H9 (cell line): ENCODE results near the gene AP1B1. TPM values are rescaled to one million over a fixed set of nuclear protein-coding genes. Genes with fewer than 3 reads are reported as not detected.

Experiments used
- DNase-seq: peaks from one replicate; pipeline ENCODE4 v3.0.0-alpha.2; 2017
- H2AFZ ChIP-seq: one replicate; pipeline ENCODE4 v1.6.1; 2013; ENCODE audit warnings: mild to moderate bottlenecking, low read length, control low read depth, moderate library complexity
- H2AK5ac ChIP-seq: 2 replicates; pipeline ENCODE4 v1.6.1; 2013; ENCODE audit warnings: low read length, control low read depth, mixed read lengths; ENCODE audit not compliant: insufficient read length
- H2BK120ac ChIP-seq: one replicate; pipeline ENCODE4 v1.6.1; 2013; ENCODE audit warnings: low read depth, mild to moderate bottlenecking, low read length, control low read depth, inconsistent platforms; ENCODE audit not compliant: poor library complexity, severe bottlenecking
- H2BK12ac ChIP-seq: 2 replicates; pipeline ENCODE4 v1.6.1; 2013; ENCODE audit warnings: low read length, control low read depth, mixed read lengths, low read depth; ENCODE audit not compliant: insufficient read length
- H2BK15ac ChIP-seq: 2 replicates; pipeline ENCODE4 v1.6.1; 2013; ENCODE audit warnings: low read depth, low read length, control low read depth
- H2BK20ac ChIP-seq: one replicate; pipeline ENCODE4 v1.6.1; 2013; ENCODE audit warnings: low read depth, mild to moderate bottlenecking, low read length, control low read depth, inconsistent platforms; ENCODE audit not compliant: poor library complexity, severe bottlenecking
- H2BK5ac ChIP-seq: 2 replicates; pipeline ENCODE4 v1.6.1; 2013; ENCODE audit warnings: low read length, control low read depth, mixed read lengths; ENCODE audit not compliant: insufficient read length
- H3K14ac ChIP-seq: 2 replicates; pipeline ENCODE4 v1.6.1; 2013; ENCODE audit warnings: low read length, control low read depth; ENCODE audit not compliant: insufficient read depth
- H3K18ac ChIP-seq: 2 replicates; pipeline ENCODE4 v1.6.1; 2013; ENCODE audit warnings: low read depth, mild to moderate bottlenecking, mixed read lengths, low read length, control low read depth; ENCODE audit not compliant: insufficient read length
- H3K23ac ChIP-seq: 2 replicates; pipeline ENCODE4 v1.6.1; 2013; ENCODE audit warnings: low read length, control low read depth, mixed read lengths, low read depth; ENCODE audit not compliant: insufficient read length
- H3K23me2 ChIP-seq: 2 replicates; pipeline ENCODE4 v1.6.1; 2013; ENCODE audit warnings: low read depth, mild to moderate bottlenecking, mixed read lengths, low read length, control low read depth; ENCODE audit not compliant: insufficient read length, poor library complexity, severe bottlenecking
- H3K27ac ChIP-seq: 2 replicates; pipeline ENCODE4 v1.5.1; 2013; ENCODE audit warnings: low read length, control low read depth, mixed read lengths, low read depth; ENCODE audit not compliant: insufficient read length
- H3K27me3 ChIP-seq: 2 replicates; pipeline ENCODE4 v1.6.1; 2013; ENCODE audit warnings: low read length, control low read depth, inconsistent platforms; ENCODE audit not compliant: insufficient read depth
- H3K4ac ChIP-seq: 2 replicates; pipeline ENCODE4 v1.6.1; 2013; ENCODE audit warnings: low read depth, mild to moderate bottlenecking, control low read depth, inconsistent platforms, low read length, moderate library complexity
- H3K4me1 ChIP-seq: 2 replicates; pipeline ENCODE4 v1.6.1; 2013; ENCODE audit warnings: low read length, control low read depth, inconsistent platforms; ENCODE audit not compliant: insufficient read depth
- H3K4me2 ChIP-seq: 2 replicates; pipeline ENCODE4 v1.6.1; 2013; ENCODE audit warnings: low read length, control low read depth, mixed read lengths; ENCODE audit not compliant: insufficient read length, insufficient read depth
- H3K56ac ChIP-seq: 2 replicates; pipeline ENCODE4 v1.6.1; 2013; ENCODE audit warnings: low read depth, mild to moderate bottlenecking, mixed read lengths, low read length, control low read depth; ENCODE audit not compliant: insufficient read length
- H3K79me1 ChIP-seq: 2 replicates; pipeline ENCODE4 v1.6.1; 2013; ENCODE audit warnings: low read depth, mild to moderate bottlenecking, moderate library complexity, low read length, control low read depth, inconsistent platforms; ENCODE audit not compliant: insufficient read depth, poor library complexity, severe bottlenecking
- H3K79me2 ChIP-seq: 2 replicates; pipeline ENCODE4 v1.6.1; 2013; ENCODE audit warnings: low read length, control low read depth, inconsistent platforms; ENCODE audit not compliant: insufficient read depth
- H3K9ac ChIP-seq: 2 replicates; pipeline ENCODE4 v1.6.1; 2013; ENCODE audit warnings: low read length, control low read depth, mixed read lengths; ENCODE audit not compliant: insufficient read length; ENCODE audit errors: extremely low read depth
- H3K9me3 ChIP-seq: one replicate; pipeline ENCODE4 v1.6.1; 2013; ENCODE audit warnings: low read depth, low read length, inconsistent platforms; ENCODE audit not compliant: control insufficient read depth
- H3T11ph ChIP-seq: one replicate; pipeline ENCODE4 v1.6.1; 2013; ENCODE audit warnings: mild to moderate bottlenecking, low read length, control low read depth, inconsistent platforms
- H4K20me1 ChIP-seq: one replicate; pipeline ENCODE4 v1.6.1; 2013; ENCODE audit not compliant: control insufficient read depth, insufficient read length, insufficient read depth
- H4K5ac ChIP-seq: 2 replicates; pipeline ENCODE4 v1.6.1; 2013; ENCODE audit warnings: low read depth, mild to moderate bottlenecking, mixed read lengths, low read length, control low read depth; ENCODE audit not compliant: insufficient read length
- H4K8ac ChIP-seq: replicated peaks from 2 replicates; pipeline ENCODE4 v1.6.1; 2013; ENCODE audit warnings: low read length, control low read depth, mixed read lengths, low read depth; ENCODE audit not compliant: insufficient read length
- H4K91ac ChIP-seq: 2 replicates; pipeline ENCODE4 v1.6.1; 2013; ENCODE audit warnings: low read depth, mild to moderate bottlenecking, moderate library complexity, mixed read lengths, low read length, control low read depth; ENCODE audit not compliant: insufficient read length
- H3K27ac Mint-ChIP-seq, 3 experiments: 2 replicates in 2 of 3; 3 replicates in 1 of 3; pipeline ENCODE4 v1.8.0; 2020 to 2021; ENCODE audit warnings: mixed read lengths in 3 of 3, mild to moderate bottlenecking in 1 of 3, moderate library complexity in 1 of 3
- H3K27me3 Mint-ChIP-seq: 2 replicates; pipeline ENCODE4 v1.8.0; 2021; ENCODE audit warnings: low read depth, mild to moderate bottlenecking, moderate library complexity, mixed read lengths
- H3K36me3 Mint-ChIP-seq, 3 experiments: 2 replicates in 2 of 3; 3 replicates in 1 of 3; pipeline ENCODE4 v1.8.0; 2020 to 2021; ENCODE audit warnings: low read depth in 3 of 3, mixed read lengths in 3 of 3; ENCODE audit not compliant: insufficient read depth in 1 of 3
- H3K4me1 Mint-ChIP-seq, 2 experiments: 2 replicates each; pipeline ENCODE4 v1.8.0; 2020; ENCODE audit warnings: mixed read lengths in 2 of 2
- H3K4me3 Mint-ChIP-seq, 2 experiments: 2 replicates in 1 of 2; 3 replicates in 1 of 2; pipeline ENCODE4 v1.8.0; 2020 to 2021; ENCODE audit warnings: mild to moderate bottlenecking in 2 of 2, mixed read lengths in 2 of 2, moderate library complexity in 1 of 2
- H3K9me3 Mint-ChIP-seq, 2 experiments: 2 replicates in 1 of 2; 3 replicates in 1 of 2; pipeline ENCODE4 v1.8.0; 2020; ENCODE audit warnings: mild to moderate bottlenecking in 2 of 2, mixed read lengths in 2 of 2, moderate library complexity in 1 of 2
- CTCF ChIP-seq: fragments of 200-600 bp; sonication (generic); conservative IDR thresholded peaks from 3 replicates; pipeline ENCODE4 v1.8.0; 2021; ENCODE audit warnings: antibody characterized with exemption, mild to moderate bottlenecking
- WGBS: extraction: QIAGEN DNeasy Blood & Tissue Kit; methylation state at CpG from one replicate; pipeline ENCODE4 v1.1.7; 2013; ENCODE audit warnings: missing lambda C conversion rate, low lambda C conversion rate, mixed read lengths; ENCODE audit not compliant: insufficient read length; ENCODE audit errors: extremely low coverage; 5-methylcytosine and 5-hydroxymethylcytosine counted together
- total RNA-seq: library from RNA; stranded (reverse); gene quantifications from 2 replicates; pipeline ENCODE4 v1.2.1, GENCODE V29; 2021

The AP1B1 gene
- total RNA-seq, 1 experiment from 2014 or later = 64.0 TPM

- H3K56ac ChIP-seq = no peak overlapping the region
- Mint-ChIP-seq H3K9me3 (no peaks in the 10 kb centered on the region), H3K36me3 (peaks cover 21 to 88% (median 50%) of the 10 kb centered on the region in 3 experiments; a peak in 6 of 7 replicates), H3K4me3 (no peak overlapping the region), H3K27ac (no peak overlapping the region; a peak in 2 of 7 replicates), H3K4me1 (no peaks in the 10 kb centered on the region), H3K27me3 (no peaks in the 10 kb centered on the region)
- no peaks in the 10 kb centered on the region for H4K20me1 ChIP-seq
- no peak overlapping the region for H3K23ac ChIP-seq
- H3K4me2 ChIP-seq = no peak overlapping the region
- no peak overlapping the region for H3K14ac ChIP-seq
- H3K9ac ChIP-seq = no peak overlapping the region
- no peaks in the 10 kb centered on the region for H3K4me1 ChIP-seq
- no peak overlapping the region for H2BK15ac ChIP-seq
- no peak overlapping the region for H3K18ac ChIP-seq
- TF ChIP-seq CTCF = no peak
- H3K79me2 ChIP-seq = no peaks in the 10 kb centered on the region
- H2AFZ ChIP-seq = no peak overlapping the region
- no peak overlapping the region for H3K27ac ChIP-seq
- H2BK12ac ChIP-seq = no peak overlapping the region
- H2BK120ac ChIP-seq = no peak overlapping the region
- no peak overlapping the region for H4K5ac ChIP-seq
- no peak overlapping the region for H4K91ac ChIP-seq
- no peak overlapping the region for H2AK5ac ChIP-seq
- no peaks in the 10 kb centered on the region for H3K9me3 ChIP-seq
- no peak overlapping the region for H2BK20ac ChIP-seq
- no peak overlapping the region for H3T11ph ChIP-seq
- DNase-seq = no peak
- no peak overlapping the region for H2BK5ac ChIP-seq
- H3K79me1 ChIP-seq = no peaks in the 10 kb centered on the region
- no peaks in the 10 kb centered on the region for H3K23me2 ChIP-seq
- no peak overlapping the region for H4K8ac ChIP-seq
- WGBS = no CpG with 5 or more reads among the region's 7 CpGs
- no peaks in the 10 kb centered on the region for H3K27me3 ChIP-seq
- no peak overlapping the region for H3K4ac ChIP-seq
Measured at GRCh38 chr22:29343313-29343805, 45.0 kb downstream of the AP1B1 start.
